ENCODE results near the gene JAML. TPM values are rescaled to one million over a fixed set of nuclear protein-coding genes. Genes with fewer than 3 reads are reported as not detected.

Gene JAML
- total RNA-seq, 1 donor from 2014 or later, result not detected

- Mint-ChIP-seq H3K27ac (ENCODE audit: unreplicated experiment) (no peak overlapping the region), H3K4me3 (ENCODE audit: unreplicated experiment) (no peak overlapping the region), H3K4me1 (ENCODE audit: low read depth) (peaks cover 4% of the 10 kb centered on the region), H3K9me3 (ENCODE audit: low read depth) (no peaks in the 10 kb centered on the region), H3K27me3 (ENCODE audit: low read depth) (peaks cover 62% of the 10 kb centered on the region), H3K36me3 (ENCODE audit: low read depth) (peaks cover 1% of the 10 kb centered on the region)
- no peak for DNase-seq (ENCODE audit: low spot score)
- no peak for TF ChIP-seq CTCF (IDR thresholded peaks at IDR 0.05)
Observed at GRCh38 chr11:118154641-118155040, 70.2 kb downstream of the JAML start.

GRCh38 chr11:118153976-118154375 is 70.8 kb downstream of the JAML start:
- H3K27me3 Mint-ChIP-seq (ENCODE audit: low read depth), result peaks cover 57% of the 10 kb centered on the region
- H3K27ac Mint-ChIP-seq (ENCODE audit: unreplicated experiment), result no peak overlapping the region
- peaks cover 4% of the 10 kb centered on the region for H3K4me1 Mint-ChIP-seq (ENCODE audit: low read depth)
- peak overlapping the region; percentile 59 for H3K4me3 Mint-ChIP-seq (ENCODE audit: unreplicated experiment)
- no peak for DNase-seq (ENCODE audit: low spot score)
- H3K9me3 Mint-ChIP-seq (ENCODE audit: low read depth), result no peaks in the 10 kb centered on the region
- H3K36me3 Mint-ChIP-seq (ENCODE audit: low read depth), result peaks cover 1% of the 10 kb centered on the region
- TF ChIP-seq CTCF (IDR thresholded peaks at IDR 0.05), result no peak

DNA sequence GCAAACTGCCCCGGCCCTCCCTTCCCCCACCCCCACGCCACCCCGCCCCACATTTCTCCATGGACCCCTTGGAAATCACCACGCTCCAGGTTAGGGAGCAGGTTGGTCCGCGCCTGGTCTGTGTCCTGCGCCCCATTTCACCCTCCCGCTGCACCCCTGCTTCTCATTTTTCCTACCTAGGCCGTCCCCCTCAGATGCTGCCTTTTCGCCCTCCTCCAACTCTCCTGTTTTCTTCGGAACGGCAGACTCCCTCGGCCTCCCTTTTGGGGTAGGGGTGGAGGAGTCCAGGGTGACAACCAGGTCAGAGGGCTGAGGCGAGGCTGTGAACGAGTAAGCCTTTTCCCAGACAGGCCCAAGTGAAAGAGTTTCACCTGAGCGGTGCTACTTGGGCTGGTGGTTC is 71.3 kb downstream of the JAML start:
- peak overlapping the region; percentile 59 for H3K4me3 Mint-ChIP-seq (ENCODE audit: unreplicated experiment)
- peaks cover 1% of the 10 kb centered on the region for H3K36me3 Mint-ChIP-seq (ENCODE audit: low read depth)
- H3K27me3 Mint-ChIP-seq (ENCODE audit: low read depth), result peaks cover 57% of the 10 kb centered on the region
- peaks cover 4% of the 10 kb centered on the region for H3K4me1 Mint-ChIP-seq (ENCODE audit: low read depth)
- no peak for DNase-seq (ENCODE audit: low spot score)
- H3K27ac Mint-ChIP-seq (ENCODE audit: unreplicated experiment), result no peak overlapping the region
- TF ChIP-seq CTCF (IDR thresholded peaks at IDR 0.05), result no peak
- no peaks in the 10 kb centered on the region for H3K9me3 Mint-ChIP-seq (ENCODE audit: low read depth)

DNA sequence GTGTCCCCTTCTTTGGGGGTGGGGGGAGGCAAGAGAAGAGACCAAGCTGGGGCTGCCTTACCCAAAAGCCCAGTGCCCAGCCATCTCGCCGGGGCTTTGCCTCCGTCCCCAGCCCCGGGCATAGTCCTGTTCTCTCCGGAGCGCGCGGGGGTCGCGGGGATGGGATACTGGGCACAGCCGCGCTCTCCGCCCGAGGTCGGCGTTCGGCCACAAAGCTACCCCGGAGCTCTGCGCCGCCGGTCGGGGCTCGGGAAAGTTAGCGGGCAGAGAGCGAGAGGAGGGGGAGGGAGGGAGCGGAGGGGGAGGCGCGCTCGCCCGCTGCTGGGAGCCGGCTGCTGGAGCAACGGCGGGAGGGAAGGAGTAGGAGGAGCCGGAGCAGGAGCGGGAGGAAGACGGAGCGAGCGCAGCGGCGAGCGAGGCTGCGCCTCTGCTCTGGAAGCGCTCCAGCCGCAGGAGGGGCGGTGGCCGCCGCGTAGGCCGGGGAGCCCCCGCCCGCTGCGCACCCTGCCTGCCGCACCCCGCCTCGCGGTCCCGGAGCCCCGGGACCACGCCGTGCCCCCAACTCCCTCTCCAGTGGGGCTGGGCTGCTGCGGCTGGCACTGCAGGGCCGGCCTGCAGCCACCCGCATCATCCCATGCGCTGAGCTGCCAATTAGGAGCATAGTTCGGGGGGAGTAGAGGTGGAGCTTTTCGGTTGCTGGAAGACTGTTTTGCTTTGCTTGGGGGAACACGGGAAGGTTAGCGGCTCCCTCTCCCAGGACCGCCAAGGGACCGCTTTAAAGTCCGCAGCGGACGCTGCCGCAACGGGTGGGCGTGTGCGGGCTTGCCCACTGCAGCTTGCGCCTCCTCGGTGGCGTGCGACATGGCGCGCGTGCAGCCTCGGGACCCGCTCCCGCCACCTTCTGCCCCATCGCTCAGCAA is 72.0 kb downstream of the JAML start, which contains the start of gene SCN4B:
Gene SCN4B (minus strand): TSS at position 272 of the 920 bp plus-strand sequence. CDS start 150 bp downstream, at position 122.
- H3K36me3 Mint-ChIP-seq (ENCODE audit: low read depth), result peaks cover 1% of the 10 kb centered on the region
- no peak within 1 kb of the TSS for H3K27ac Mint-ChIP-seq (ENCODE audit: unreplicated experiment)
- H3K4me3 Mint-ChIP-seq (ENCODE audit: unreplicated experiment), result peak within 1 kb of the TSS; percentile 68
- DNase-seq (ENCODE audit: low spot score), result no peak
- no peak for TF ChIP-seq CTCF (IDR thresholded peaks at IDR 0.05)
- H3K9me3 Mint-ChIP-seq (ENCODE audit: low read depth), result no peaks in the 10 kb centered on the region
- peaks cover 51% of the 10 kb centered on the region for H3K27me3 Mint-ChIP-seq (ENCODE audit: low read depth)
- peaks cover 4% of the 10 kb centered on the region for H3K4me1 Mint-ChIP-seq (ENCODE audit: low read depth)

DNA sequence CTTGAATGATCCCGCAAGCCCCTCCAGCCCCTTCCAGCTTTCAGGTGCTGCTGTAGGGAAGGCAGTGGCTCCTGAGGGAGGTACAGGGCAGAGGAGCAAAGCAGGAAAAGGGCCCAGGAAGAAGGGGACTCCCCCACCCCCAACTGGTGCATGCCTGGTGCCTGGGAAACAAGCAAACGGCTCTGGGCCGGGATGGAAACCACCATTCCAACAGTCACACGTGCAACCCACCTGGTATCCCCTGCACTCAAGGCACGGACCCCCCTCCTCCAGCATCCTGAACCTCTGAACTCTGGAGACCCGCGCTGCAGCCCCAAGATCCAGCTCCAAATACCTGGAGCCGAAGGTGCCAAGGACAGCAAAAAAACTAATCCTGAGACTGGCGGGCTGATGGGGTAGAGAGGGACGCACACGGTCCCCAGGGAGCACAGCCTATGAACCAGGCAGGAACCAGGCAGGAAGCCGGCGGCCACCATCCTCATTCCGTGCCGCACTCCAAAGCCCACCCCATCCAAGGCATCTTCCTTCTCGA is 72.7 kb downstream of the JAML start:
- peak overlapping the region; percentile 68 for H3K4me3 Mint-ChIP-seq (ENCODE audit: unreplicated experiment)
- no peaks in the 10 kb centered on the region for H3K9me3 Mint-ChIP-seq (ENCODE audit: low read depth)
- peaks cover 44% of the 10 kb centered on the region for H3K27me3 Mint-ChIP-seq (ENCODE audit: low read depth)
- peaks cover 1% of the 10 kb centered on the region for H3K36me3 Mint-ChIP-seq (ENCODE audit: low read depth)
- H3K27ac Mint-ChIP-seq (ENCODE audit: unreplicated experiment), result no peak overlapping the region
- peaks cover 3% of the 10 kb centered on the region for H3K4me1 Mint-ChIP-seq (ENCODE audit: low read depth)
- DNase-seq (ENCODE audit: low spot score), result no peak
- TF ChIP-seq CTCF (IDR thresholded peaks at IDR 0.05), result no peak
